Midbrain (tissue), 1 donor: Measurements from ENCODE around the gene TTI1.

Experiments
- DNase-seq: peaks from one replicate; lab custom pipeline; 2025; lab: John Stamatoyannopoulos, UW

The TTI1 gene

DNA sequence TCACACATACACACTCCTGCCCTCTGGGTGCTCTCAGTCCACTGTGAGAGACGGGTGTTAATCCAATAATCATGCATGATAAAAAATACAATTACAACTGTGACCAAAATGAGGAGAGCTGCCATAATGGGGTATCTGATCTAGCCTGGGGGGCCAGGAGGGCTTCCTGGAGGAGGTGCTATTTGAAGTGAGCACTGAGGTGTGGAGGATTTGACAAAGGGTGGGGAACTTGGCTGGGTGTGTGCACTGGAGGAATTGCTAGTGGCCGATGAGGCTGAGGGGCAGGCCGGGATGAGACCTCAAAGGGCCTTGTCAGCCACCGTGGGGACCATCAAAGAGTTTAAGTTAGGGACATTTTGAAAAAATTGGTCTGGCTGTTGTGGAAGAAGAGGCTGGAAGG is 95.6 kb downstream of the TTI1 start:
- DNase-seq, result no peak

- DNase-seq, result no peak
Observed at GRCh38 chr20:37936451-37936850, 96.8 kb downstream of the TTI1 start.

GRCh38 chr20:37936041-37936440 is 97.2 kb downstream of the TTI1 start:
- DNase-seq, result no peak

- no peak for DNase-seq
Observed at GRCh38 chr20:37935435-37935834, 97.8 kb downstream of the TTI1 start.

DNA sequence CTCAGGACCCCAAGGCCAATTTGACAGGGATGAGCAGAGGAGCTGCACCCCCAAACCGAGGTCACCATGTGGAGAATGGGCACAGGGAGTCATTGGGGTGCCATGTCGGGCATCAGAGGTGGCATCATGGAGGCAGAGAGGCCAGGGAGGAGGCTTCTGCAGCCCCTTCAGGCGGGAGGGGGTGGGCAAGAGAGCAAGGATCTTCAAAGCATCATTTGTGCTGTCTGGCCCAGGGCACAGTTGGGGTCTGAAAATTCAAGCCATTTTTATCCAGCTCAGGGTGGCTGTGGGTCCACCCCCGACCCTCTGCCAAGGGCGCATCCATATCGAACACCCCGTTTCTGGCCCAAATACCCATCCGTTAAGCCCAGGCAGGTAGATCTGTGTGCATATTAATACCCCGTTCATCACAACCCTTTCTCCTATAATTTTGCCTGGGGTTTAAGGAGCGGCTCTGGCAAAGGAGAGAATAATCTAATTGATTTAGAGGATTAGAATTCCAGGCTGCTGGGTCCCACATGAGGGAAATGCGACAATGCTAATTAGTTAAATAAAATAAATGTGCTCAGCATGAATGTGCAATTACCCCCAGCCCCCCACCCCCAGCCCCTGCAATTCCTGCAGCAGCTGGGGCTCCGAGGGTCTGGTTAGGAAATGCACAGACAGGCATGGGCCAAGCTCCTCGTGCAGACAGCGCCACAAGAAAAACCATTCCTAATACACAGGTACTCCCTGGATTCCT is 98.5 kb downstream of the TTI1 start:
- no peak for DNase-seq

DNA sequence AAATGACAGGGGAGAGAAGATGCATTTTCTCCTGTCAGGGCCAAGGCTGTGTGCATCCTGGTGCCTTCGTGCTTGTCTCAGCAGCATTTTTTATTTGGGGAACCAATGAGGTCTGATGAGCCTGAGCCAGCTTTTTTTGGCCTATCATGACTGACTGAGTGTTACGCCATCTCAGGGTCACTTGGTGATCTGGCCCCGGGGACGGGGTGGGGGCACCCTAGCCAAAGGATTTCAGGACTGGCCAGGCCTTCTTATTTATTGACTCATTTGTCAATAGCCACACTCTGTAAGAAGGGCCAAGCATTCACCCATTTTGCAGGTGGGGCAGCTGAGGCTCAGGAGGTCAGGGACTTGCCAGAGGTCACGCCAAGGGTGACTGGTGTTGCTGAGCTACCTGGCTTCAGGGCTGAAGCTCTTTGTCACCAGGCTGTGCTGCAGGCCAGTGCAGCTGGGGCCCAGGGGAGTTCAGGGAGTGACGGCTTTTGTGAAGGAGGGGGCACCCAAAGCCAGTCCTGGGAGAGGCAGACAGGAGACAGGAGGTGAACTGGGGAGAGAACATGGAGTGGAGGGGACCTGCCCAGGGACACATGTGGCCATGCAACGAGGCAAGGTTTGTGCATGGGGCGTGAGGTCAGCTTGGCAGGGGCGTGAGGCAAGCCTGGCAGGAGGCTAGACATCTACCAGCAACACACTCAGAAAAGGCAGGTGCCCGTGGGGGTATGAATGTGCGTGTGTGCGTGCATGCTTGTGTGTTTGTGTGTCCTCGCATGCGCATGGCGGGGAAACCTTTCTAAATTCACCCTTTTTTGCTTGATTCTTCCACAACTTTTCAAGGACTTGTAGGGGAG is 99.2 kb downstream of the TTI1 start:
- no peak for DNase-seq
